ENCODE results near the gene ZNF117. TPM values are rescaled to one million over a fixed set of nuclear protein-coding genes. Genes with fewer than 3 reads are reported as not detected.
A peak's percentile ranks its signal among the peaks of the same experiment; 100 is the strongest.
"Not testable (repeated sequence)": the region's sequence is repeated elsewhere in the genome, so short reads cannot be mapped to it uniquely, and the experiment has no call there.

The ZNF117 gene
- total RNA-seq, 1 donor from 2014 or later, result 27.7 TPM

GRCh38 chr7:65007036-65007435 lies 16.2 kb upstream of the ZNF117 start:
- H3K27ac Mint-ChIP-seq (ENCODE audit: unreplicated experiment), result peak overlapping the region; percentile 53
- not testable (repeated sequence) for H3K27me3 Mint-ChIP-seq (ENCODE audit: low read depth); H3K9me3 Mint-ChIP-seq; DNase-seq (ENCODE audit: low read depth, low spot score)
- peaks cover 32% of the 10 kb centered on the region for H3K4me1 Mint-ChIP-seq
- peaks cover 29% of the 10 kb centered on the region for H3K36me3 Mint-ChIP-seq (ENCODE audit: low read depth)
- H3K4me3 Mint-ChIP-seq, result peak overlapping the region; percentile 100

- peaks cover 11% of the 10 kb centered on the region for H3K9me3 Mint-ChIP-seq
- H3K36me3 Mint-ChIP-seq (ENCODE audit: low read depth), result peaks cover 35% of the 10 kb centered on the region
- TF ChIP-seq, protein P1, sequence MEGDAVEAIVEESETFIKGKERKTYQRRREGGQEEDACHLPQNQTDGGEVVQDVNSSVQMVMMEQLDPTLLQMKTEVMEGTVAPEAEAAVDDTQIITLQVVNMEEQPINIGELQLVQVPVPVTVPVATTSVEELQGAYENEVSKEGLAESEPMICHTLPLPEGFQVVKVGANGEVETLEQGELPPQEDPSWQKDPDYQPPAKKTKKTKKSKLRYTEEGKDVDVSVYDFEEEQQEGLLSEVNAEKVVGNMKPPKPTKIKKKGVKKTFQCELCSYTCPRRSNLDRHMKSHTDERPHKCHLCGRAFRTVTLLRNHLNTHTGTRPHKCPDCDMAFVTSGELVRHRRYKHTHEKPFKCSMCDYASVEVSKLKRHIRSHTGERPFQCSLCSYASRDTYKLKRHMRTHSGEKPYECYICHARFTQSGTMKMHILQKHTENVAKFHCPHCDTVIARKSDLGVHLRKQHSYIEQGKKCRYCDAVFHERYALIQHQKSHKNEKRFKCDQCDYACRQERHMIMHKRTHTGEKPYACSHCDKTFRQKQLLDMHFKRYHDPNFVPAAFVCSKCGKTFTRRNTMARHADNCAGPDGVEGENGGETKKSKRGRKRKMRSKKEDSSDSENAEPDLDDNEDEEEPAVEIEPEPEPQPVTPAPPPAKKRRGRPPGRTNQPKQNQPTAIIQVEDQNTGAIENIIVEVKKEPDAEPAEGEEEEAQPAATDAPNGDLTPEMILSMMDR (conservative IDR thresholded peaks at IDR 0.05), result no peak
- peak; percentile 81 for DNase-seq (ENCODE audit: low read depth, low spot score)
- peaks cover 32% of the 10 kb centered on the region for H3K4me1 Mint-ChIP-seq
- peak within 1 kb of the TSS; percentile 100 for H3K4me3 Mint-ChIP-seq
- no peaks in the 10 kb centered on the region for H3K27me3 Mint-ChIP-seq (ENCODE audit: low read depth)
- peak within 1 kb of the TSS; percentile 99 for H3K27ac Mint-ChIP-seq (ENCODE audit: unreplicated experiment)
Observed at GRCh38 chr7:65006094-65006992, 15.5 kb upstream of the ZNF117 start, which contains the start of gene ERV3-1. TSS of gene ERV3-1 (minus strand) at chr7:65006687. CDS start at chr7:64993026, 13,661 bp downstream.

DNA sequence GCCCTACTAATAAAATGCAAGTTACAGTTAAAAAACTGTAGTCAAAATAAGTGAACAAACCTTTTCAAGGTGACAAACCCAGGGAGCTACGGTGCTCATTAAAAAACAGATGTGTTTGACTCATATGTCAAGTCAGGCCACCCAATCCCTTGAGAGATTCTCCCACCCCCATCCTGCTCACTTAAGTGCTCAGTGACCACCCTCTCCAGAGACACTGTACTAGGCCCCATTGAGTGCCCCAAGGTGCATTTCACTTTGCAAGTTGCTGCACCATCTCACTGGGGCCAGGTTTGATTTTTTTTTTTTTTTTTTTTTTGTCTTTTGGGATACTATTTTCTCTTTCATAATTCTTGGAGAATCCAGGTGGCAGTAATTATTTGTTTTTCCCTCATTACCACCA lies 13.7 kb upstream of the ZNF117 start:
- Mint-ChIP-seq H3K4me3 (peak overlapping the region; percentile 100), H3K9me3 (peaks cover 19% of the 10 kb centered on the region), H3K36me3 (ENCODE audit: low read depth) (peaks cover 48% of the 10 kb centered on the region), H3K27me3 (ENCODE audit: low read depth) (no peaks in the 10 kb centered on the region), H3K27ac (ENCODE audit: unreplicated experiment) (no peak overlapping the region), H3K4me1 (peaks cover 32% of the 10 kb centered on the region)
- TF ChIP-seq, protein P1 (conservative IDR thresholded peaks at IDR 0.05), result no peak
- no peak for DNase-seq (ENCODE audit: low read depth, low spot score)

DNA sequence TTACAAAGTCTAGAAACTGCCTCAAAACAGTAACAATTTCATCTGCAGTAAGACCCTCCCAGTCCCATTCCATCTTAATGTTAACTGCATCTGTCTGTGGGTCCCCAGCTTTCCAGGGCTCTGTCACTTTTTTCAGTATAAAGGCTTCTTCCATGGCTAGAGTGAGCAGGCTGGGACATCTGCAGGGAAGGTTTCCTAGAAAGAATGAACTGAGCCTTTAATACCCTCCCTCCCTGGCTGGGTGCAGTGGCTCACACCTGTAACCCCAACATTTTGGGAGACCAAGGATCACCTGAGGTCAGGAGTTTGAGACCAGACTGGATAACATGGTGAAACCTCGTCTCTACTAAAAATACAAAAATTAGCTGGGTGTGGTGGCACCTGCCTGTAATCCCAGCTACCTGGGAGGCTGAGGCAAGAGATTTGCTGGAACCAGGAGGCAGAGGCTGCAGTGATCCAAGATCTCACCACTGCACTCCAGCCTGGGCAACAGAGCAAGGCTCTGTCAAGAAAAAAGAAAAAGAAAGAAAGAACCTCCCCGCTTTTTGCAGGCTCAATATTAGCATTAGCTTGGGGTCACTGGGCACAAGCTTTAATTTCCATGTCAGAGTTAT lies 12.2 kb upstream of the ZNF117 start:
- Mint-ChIP-seq H3K36me3 (ENCODE audit: low read depth) (peaks cover 62% of the 10 kb centered on the region), H3K9me3 (peaks cover 27% of the 10 kb centered on the region)
- TF ChIP-seq, protein P1 (conservative IDR thresholded peaks at IDR 0.05), result no peak

DNA sequence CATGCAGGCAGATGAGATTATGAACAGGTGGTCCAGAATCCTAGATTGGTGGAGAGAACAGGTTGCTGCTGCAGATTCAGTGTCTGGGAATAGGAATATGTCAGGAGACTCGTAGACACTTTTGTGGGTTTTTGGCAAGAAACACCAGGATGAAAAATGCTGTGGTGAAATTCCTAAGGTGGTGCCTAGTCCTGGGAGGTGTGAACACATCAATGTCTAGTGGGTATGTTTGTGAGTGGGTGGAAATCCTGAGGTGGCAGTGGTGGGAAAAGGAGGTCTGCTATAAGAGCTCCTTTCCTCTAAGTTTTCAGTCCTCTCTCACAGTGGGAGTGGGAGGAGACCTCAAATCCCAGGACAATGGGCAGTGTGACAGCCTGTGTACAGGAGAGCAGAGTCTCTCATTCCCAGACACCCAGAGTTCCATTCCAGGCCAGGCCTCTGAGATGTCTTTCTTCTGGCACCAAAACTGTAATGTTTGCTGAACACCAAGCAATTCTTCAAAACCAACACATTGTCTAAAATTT lies 10.5 kb upstream of the ZNF117 start:
- DNase-seq (ENCODE audit: low read depth, low spot score), result no peak
- Mint-ChIP-seq H3K9me3 (peaks cover 37% of the 10 kb centered on the region), H3K4me3 (peak overlapping the region; percentile 27), H3K36me3 (ENCODE audit: low read depth) (peaks cover 74% of the 10 kb centered on the region), H3K27me3 (ENCODE audit: low read depth) (no peaks in the 10 kb centered on the region), H3K4me1 (peaks cover 22% of the 10 kb centered on the region), H3K27ac (ENCODE audit: unreplicated experiment) (no peak overlapping the region)
- TF ChIP-seq, protein P1 (conservative IDR thresholded peaks at IDR 0.05), result no peak

More for the DNA sequence above, 12.2 kb upstream of the ZNF117 start:
- Mint-ChIP-seq H3K27ac (ENCODE audit: unreplicated experiment) (no peak overlapping the region), H3K4me1 (peaks cover 32% of the 10 kb centered on the region), H3K4me3 (peak overlapping the region; percentile 62), H3K27me3 (ENCODE audit: low read depth) (no peaks in the 10 kb centered on the region)
- no peak for DNase-seq (ENCODE audit: low read depth, low spot score)

Measured in neural crest cell (in vitro differentiated cells).